ENCODE results near the gene CBX3. TPM values are rescaled to one million over a fixed set of nuclear protein-coding genes. Genes with fewer than 3 reads are reported as not detected.
"Not testable (repeated sequence)": the region's sequence is repeated elsewhere in the genome, so short reads cannot be mapped to it uniquely, and the experiment has no call there.

CBX3 gene
- polyA plus RNA-seq, 12 donors, result 147 to 253 (median 198) TPM; not detected in 1

DNA sequence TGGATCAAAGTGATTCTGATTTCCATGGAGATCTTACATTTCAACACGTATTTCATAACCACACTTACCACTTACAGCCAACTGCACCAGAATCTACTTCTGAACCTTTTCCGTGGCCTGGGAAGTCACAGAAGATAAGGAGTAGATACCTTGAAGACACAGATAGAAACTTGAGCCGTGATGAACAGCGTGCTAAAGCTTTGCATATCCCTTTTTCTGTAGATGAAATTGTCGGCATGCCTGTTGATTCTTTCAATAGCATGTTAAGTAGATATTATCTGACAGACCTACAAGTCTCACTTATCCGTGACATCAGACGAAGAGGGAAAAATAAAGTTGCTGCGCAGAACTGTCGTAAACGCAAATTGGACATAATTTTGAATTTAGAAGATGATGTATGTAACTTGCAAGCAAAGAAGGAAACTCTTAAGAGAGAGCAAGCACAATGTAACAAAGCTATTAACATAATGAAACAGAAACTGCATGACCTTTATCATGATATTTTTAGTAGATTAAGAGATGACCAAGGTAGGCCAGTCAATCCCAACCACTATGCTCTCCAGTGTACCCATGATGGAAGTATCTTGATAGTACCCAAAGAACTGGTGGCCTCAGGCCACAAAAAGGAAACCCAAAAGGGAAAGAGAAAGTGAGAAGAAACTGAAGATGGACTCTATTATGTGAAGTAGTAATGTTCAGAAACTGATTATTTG, 16.3 kb upstream of the CBX3 start:
- no peak for DNase-seq

DNA sequence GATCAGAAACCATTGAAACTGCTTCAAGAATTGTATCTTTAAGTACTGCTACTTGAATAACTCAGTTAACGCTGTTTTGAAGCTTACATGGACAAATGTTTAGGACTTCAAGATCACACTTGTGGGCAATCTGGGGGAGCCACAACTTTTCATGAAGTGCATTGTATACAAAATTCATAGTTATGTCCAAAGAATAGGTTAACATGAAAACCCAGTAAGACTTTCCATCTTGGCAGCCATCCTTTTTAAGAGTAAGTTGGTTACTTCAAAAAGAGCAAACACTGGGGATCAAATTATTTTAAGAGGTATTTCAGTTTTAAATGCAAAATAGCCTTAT, 15.7 kb upstream of the CBX3 start:
- no peak for DNase-seq

DNA sequence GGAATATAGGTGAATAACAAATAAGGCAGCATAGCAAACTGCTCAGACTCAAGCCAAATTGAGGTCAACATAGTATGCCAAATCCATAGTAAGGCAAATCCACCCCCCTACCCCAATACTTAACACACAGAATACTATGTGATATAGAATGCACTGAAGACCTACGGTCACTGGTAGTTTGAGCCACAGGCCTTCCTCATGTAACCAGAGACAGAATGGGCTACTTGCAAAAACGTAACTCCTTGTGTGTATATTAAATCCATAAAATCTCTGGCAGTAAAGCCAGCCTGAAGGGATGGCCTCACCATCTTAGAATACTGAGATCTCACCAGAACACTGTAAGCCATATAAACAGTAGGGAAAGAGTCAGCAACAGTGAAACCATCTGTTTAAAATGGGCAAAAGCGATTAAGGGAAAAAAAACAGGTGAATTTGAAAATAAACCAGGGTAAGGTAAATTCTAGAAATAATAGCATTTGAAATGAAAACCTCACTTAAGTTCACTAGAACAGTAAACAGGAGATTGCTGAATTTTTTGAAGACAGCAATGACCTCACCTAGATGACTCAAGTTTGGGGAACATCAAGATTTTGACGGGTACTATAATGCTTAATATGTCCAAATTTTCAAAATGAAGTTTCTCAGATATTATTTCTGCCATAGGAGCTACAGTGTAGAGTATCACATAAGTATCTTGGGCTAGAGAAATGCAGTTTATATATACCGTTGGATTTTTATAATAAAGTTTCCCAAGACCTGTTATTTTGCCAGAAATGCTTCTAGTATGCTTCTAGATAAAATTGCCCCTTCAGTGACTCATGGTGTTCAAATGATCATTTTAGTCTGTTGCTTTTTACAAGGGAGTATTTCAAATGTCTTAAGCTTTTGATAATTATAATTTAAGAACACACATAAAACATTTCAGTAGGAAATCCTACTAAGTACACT, 14.9 kb upstream of the CBX3 start:
- no peak for DNase-seq

DNA sequence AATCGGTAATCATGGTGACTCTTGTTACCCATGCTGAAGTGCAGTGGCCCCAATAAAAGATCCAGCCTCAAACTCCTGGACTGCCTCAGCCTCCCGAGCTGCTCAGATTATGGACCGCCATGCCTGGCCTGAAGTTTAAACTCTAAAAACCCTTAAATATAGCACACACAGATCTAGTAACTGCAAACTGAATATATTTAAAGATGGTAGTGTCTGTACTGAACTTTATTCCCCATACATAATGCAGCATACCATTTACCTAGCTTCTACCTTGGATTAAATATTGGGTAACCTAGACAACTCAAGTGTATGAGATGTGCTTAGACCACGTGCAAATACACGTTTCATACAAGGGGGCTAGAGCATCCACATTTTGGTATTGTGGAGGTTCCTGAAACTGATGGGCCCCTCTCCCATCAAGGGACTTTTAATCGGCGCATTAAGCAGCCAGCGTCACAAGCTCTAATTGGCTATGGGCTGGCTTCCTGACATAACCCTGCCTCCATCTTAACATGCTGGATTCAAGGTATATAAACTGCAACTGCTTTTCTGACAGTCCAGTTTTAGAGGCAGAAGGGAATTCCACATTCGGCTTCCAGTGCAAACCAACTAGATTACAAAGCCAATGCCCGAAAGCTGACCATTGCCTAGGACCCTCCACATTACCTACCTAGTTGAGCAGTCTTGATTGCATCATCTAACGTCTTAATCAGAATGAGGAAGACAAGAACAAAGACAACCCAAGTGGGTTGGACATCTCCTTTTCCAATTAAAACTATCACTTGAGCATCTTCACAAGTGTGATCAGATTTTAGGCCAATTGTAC, 14.0 kb upstream of the CBX3 start:
- DNase-seq, result no peak

DNA sequence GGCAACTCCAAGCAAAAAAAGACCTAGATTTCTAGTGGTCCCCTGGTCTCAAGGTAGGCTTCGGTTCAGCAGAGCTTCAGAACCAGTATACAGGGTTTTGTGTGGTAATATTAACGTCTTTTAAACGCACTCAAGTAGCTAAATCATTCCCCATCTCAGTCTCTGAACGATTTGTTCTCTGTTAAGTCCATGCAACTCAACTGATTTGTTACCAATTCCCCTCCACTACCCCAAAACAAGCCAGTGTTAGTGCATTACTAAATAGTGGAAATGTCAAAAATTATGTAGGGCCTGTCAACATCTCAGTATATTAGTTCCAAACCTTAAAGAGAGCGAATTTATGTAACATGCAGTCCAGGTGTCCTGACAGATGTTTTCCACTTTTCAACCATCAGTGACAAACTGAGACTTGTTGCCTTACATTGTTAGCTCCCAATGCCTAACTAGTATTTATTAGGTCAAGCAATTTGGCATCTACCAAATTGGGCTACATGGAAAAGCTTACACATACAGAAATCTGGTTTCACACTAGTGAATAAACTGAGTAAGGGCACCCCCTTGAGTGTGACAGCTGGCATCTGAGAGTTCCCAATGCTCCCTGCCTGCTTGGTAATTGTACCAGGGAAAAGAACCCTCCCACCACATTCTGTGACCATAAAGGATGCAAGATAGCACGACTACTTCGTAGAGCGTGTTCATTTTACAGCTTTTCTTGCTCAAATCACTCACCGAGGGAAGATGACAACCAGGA, 13.2 kb upstream of the CBX3 start:
- no peak for DNase-seq

DNA sequence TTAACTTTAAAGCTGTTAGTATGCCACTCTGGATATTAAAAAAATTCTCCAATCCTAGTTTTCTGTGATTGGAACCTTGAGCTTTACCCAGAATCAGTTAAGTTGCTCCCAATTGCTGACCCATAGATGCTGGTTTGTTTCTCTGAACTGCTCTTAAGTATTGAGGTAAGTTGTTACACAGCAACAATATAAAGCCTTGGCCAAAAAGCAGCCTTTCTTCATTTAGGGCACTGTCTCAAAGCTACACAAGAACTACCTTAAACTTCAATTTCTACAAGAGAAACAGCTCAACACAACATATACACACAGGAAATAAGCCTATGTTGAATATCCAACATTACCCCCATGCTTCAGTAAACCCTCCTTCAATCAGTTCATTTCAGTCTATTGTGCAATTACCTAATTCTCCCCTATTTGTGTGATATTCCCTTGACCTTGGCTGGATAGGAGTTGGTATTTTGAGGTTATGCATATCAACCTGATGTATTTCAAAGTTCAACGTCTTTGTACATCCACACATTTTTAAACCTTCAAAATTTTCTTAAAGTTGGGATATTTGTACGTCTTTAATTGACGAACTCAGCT, 12.5 kb upstream of the CBX3 start:
- DNase-seq, result no peak

DNA sequence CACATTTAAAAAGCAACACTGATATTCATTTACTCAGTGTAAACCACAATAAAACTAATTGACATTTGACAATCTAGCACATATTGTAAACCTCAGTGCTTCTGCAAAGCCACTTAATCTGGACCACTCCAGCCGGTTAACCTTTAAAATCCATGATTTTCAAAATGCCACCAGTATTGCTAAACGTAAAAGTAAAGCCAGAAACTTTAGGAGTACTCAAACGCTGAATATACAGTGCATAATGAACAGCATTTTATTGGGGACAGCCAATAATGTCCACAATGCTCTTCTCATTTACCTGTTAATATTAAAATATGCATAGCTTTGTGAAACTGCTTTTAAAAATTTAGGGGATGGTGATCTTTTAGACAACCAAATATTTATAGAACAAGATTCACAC, 11.8 kb upstream of the CBX3 start:
- no peak for DNase-seq

DNA sequence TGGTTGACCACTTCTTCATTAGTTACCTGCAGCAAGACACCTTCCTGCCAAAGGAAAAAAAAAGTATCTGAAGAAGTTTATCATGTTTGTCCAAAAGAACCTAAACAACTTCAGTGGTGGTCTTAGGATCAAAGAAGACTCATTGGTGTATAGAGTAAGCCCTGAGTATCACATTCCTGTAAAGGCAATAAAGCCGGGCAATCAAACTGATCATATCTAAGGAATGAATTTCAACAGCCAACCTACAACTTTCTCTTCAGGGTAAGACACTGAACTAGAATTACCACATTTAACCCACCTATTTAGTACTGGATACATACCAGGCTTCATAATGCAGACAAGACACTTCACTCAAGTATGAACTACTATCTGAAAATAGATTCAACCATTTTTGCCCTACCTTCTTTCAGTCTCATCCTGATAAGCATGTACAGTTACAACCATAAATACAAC, 11.1 kb upstream of the CBX3 start:
- no peak for DNase-seq

DNA sequence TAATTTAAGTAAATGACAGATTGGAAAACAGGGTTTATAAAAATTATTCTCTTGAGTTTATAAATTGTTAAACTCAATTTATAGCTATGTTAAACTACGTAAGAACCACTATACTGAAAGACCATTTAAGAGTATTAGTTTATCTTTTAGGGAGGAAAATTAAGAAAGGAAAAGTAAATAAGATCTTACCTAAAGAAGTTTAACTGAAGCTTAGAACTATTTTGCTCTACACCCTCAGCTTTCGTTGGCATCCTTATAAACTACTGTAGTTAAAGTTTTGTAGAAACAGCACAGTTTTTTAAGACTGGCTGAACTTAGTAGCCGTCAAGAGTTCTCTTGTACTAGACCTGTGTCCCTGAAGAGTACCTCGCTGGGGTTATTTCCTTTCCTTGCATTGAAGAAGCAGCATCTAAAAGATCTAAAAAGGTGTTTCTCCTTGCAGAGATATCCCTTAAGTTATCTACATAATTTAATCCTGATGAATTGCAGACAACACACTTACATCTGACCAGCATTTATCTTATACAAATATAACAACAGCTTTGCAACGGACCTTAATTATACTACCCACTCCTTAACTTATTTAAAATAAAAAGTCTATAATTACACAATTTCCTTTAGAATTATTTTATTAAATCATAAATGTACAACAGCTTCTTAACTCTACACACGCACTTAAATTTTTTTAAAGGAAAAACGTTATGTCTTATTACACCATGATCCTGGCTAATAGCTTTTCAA, 10.1 kb upstream of the CBX3 start:
- no peak for DNase-seq

DNA sequence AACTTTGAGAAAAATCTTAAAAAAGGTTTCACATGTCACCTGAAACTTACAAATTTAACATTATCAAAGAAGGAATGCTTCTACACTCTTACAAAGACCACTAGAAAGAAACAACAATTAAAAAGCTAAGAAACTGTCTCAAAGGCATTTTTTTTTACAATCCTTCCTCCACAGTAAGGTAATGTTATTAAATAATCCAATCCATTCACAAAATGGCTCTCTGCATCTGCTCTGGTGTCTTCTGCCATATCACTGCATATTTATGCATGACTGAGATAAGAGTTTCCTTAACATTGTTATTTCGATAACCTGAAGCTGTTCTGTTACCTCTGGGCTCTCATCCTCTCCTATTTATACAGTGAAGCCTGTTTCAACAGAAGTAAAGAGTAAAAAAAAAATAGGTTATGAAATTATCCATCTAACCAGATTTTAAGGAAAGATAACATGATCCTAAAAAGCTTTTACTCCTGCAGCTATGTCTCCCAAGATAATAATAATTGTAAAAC, 9.5 kb upstream of the CBX3 start:
- DNase-seq, result no peak

DNA sequence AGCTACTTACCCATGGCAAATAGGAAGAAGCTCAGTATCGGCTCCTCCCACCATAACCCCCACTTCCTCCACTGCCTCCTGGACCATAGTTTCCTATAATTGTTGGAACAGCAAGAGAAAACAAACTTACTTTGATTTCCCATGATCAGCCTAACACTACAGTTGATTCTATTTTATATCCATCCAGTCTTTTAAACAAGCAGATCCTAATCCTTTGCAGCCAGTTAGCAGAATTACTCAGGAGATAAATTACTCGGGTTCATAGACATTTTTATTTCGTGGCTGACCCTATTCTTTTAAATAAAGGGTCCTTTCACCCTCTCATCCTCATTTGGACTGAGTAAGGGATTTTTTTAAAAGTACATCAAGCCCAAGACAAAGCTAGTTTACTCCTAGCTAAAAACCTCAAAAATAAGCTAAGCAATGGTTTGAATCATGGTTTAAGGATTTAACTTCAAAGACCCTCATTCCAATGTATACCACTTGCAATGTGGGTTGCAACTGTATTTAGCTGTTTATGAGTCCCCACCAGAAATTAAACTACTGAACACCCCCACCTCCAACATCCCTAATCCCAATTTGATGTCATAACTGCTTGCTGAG, 9.0 kb upstream of the CBX3 start:
- no peak for DNase-seq

DNA sequence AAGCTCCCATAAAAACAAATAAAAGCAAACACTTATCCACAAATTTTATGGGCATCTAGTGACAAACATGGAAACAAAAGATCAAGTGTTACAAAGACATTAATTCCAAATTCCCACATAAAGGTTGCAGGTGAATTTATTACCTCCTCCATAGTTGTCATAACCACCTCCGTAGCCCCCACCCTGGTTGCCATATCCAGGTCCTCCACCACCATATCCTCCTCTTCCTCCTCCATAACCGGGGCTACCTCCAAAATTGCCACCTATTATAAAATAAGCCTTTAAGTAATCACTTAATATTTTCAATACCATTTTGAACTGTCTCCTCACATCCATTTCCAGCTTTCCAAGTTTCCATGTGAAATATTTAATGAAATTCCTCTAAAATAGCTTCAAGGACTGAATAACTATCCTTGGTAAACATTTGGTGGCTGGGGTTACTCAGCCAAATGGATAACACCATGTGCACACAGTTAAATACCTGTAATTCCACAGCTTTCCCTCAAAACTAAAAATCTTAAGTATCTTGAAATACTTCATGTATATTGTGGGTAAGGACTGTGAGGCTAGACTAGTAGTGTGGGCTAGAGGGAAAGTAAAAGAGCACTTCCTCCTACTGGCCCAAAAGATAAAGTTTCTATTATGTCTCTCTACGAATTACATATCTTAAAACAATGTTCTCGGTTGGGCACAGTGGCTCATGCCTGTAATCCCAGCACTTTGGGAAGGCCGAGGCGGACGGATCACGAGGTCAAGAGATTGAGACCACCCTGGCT, 7.9 kb upstream of the CBX3 start:
- no peak for DNase-seq

DNA sequence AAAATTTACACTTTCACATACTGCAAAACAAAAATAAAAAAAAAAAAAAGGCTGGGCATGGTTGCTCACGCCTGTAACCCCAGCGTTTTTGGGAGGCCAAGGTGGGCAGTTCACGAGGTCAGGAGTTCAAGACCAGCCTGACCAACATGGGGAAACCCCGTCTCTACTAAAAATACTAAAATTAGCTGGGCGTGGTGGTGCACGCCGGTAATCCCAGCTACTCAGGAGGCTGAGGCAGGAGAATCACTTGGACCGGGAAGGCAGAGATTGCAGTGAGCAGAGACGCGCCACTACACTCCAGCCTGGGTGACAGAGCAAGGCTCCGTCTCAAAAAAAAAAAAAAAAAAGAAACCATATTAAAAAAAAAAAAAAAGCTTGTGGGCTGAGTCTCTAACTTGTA, 6.8 kb upstream of the CBX3 start:
- not testable (repeated sequence) for DNase-seq

DNA sequence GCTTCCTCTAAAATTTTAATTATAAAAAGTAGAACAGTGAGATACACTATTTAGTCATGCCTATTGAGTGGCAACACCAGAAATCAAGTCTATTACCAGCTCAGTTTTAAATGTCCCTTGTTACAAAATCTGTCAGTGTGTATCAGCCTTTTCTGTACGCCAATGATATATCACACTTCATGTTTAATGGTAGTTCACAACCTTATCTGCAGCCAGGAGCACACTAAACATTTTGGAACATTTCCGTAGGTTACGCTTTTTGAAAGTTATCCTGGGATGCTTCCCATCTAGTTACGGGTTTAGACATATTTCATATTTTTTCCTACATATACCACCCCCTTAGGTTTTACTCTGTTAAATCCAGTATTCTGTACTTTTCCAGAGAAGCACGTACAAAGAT, 6.4 kb upstream of the CBX3 start:
- no peak for DNase-seq

DNA sequence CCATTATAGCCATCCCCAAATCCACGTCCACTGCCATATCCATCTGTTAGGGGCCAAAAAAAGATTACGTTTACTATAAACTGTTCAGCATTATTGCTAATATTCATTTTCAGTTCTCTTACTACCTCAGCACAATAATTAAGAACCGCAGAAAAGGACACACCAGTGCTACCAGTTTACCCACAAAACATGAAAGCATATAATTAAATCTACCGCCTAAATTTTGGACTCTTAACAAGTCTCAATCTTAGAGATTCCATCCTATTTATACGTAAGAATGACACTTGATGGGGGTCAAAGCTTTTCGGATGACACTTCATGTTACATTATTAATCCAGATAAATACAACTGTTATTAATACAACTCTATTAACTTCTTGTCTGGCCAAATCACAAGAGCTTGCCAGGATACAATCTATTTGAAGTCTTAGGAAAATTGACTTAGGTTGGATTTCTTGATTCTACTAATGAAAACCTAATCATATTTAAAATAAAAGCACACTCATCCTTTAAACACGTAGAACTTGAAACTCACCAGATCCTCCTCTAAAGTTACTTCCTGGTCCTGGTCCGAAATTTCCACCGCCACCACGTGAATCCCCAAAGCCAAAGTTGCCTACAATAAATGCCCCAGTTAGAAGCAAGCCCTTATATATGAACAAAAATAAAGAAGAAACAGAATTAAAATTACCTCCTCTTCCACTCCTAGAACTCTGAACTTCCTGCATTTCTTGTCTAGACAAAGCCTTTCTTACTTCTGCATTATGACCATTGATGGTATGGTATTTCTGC, 5.5 kb upstream of the CBX3 start:
- DNase-seq, result no peak

DNA sequence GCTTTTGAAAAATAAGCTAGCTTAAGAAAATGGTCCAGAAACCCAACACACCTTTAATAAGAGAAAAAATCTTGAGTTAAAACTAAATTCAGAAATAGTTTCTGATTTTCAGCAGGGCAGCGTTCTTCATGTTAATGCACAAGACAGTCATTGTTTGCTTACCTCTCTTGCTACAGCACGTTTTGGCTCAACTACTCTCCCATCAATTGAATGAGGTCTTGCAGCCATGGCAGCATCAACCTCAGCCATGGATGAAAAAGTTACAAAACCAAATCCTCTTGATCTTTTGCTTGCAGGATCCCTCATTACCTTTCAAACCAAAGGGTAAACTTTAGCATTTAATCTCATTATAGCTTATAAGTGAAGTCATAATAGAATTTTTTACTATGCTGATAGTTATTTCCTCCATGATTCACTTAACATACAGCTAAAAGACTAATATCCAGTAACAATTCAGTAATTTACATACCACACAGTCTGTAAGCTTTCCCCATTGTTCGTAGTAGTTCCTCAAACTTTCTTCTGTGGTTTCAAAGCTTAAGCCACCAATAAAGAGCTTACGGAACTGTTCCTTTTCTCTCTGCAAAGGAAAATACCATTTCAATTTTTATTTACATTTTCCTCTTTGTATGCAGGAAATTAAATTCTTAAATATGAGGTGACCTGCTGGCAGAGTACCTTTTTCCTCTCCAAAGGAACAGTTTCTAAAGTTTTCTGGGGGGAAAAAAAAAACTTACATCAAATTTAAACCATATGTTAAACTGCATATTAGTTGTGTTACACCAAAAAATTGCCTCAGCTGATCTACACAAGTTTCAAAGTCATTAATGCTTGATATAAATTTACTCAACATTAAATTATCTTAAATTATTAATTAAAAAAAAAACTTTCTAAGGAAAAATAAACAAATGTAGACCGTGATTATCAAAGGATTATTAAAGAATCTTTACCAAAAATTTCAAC, 4.1 kb upstream of the CBX3 start:
- DNase-seq, result no peak
